K562 (cell line): Measurements from ENCODE around the gene SLC22A15. TPM values are rescaled to one million over a fixed set of nuclear protein-coding genes. Genes with fewer than 3 reads are reported as not detected.

Experiments used
- ATAC-seq: fragments of 200-7000 bp; cut with Tn5 transposase; 3 replicates; pipeline ENCODE4 v1.9.1; 2020; ENCODE audit warnings: moderate library complexity
- BruUV-seq: library from RNA; stranded (reverse); fragments of 400-500 nt; replicated peaks from 2 replicates; lab custom pipeline; 2021; lab: Mats Ljungman, UMichigan
- CTCF ChIA-PET: fragments of 300-600 bp; formaldehyde crosslinking; extraction: SDS; loops from one replicate; lab custom pipeline; 2021; ENCODE audit warnings: low intra/inter-chr PET ratio; lab: Yijun Ruan, JAX
- POLR2A ChIA-PET: fragments of 300-600, 350-650 bp; sonication (Branson Sonifier 250); formaldehyde crosslinking; extraction: SDS; loops from one replicate; lab custom pipeline; 2021; ENCODE audit warnings: antibody characterized with exemption, inconsistent platforms; lab: Yijun Ruan, JAX
- DNase-seq, 4 experiments: peaks; one replicate each; pipeline versions ENCODE4 v3.0.0 to v3.0.0-alpha.2; 2011 to 2018; ENCODE audit warnings: low spot score in 3 of 4, mixed read lengths in 3 of 4; ENCODE audit errors: extremely low read depth in 1 of 4
- FAIRE-seq: peaks from 2 replicates; lab custom pipeline; 2011; peaks lifted over from hg19 to GRCh38; lab: Jason Lieb, UNC
- H2AFZ ChIP-seq: 2 replicates; pipeline ENCODE4 v1.6.0; 2011; ENCODE audit warnings: low read depth, low read length, control low read depth, inconsistent platforms
- H3K27ac ChIP-seq: fragments of 200-600 bp; 3 replicates; pipeline ENCODE4 v1.8.0; 2011; ENCODE audit warnings: low read depth, mild to moderate bottlenecking, control low read depth, inconsistent platforms, low read length, moderate library complexity, mixed read lengths; ENCODE audit errors: extremely low read depth
- H3K27me3 ChIP-seq, 2 experiments: fragments of 300-600 bp in 1 of 2; 2 replicates in 1 of 2; 3 replicates in 1 of 2; pipeline versions ENCODE4 v1.6.0 to v1.8.0; 2011; ENCODE audit warnings: inconsistent platforms in 2 of 2, low read length in 2 of 2, mild to moderate bottlenecking in 1 of 2, mixed read lengths in 1 of 2, moderate library complexity in 1 of 2; ENCODE audit not compliant: control insufficient read depth in 2 of 2, insufficient read depth in 2 of 2
- H3K36me3 ChIP-seq: fragments of 300-600 bp; 3 replicates; pipeline ENCODE4 v1.8.0; 2011; ENCODE audit warnings: mild to moderate bottlenecking, low read length, inconsistent platforms; ENCODE audit not compliant: control insufficient read depth, insufficient read depth
- H3K4me1 ChIP-seq, 2 experiments: fragments of 200-600 bp in 1 of 2; replicated peaks in 1 of 2; 2 replicates in 1 of 2; 3 replicates in 1 of 2; pipeline versions ENCODE4 v1.5.1 to v1.8.0; 2011; ENCODE audit warnings: inconsistent platforms in 2 of 2, low read length in 2 of 2, mild to moderate bottlenecking in 1 of 2, mixed read lengths in 1 of 2, moderate library complexity in 1 of 2; ENCODE audit not compliant: control insufficient read depth in 2 of 2, insufficient read depth in 2 of 2
- H3K4me2 ChIP-seq: 2 replicates; pipeline ENCODE4 v1.6.1; 2011; ENCODE audit warnings: low read length, control low read depth, inconsistent platforms, mixed read lengths; ENCODE audit not compliant: insufficient read depth
- H3K4me3 ChIP-seq: fragments of 200-600 bp; sonication (generic), shearing (Covaris generic); 2 replicates; pipeline ENCODE4 v1.5.1; 2016; ENCODE audit warnings: control low read depth, inconsistent platforms
- H3K79me2 ChIP-seq: fragments of 200-600 bp; 3 replicates; pipeline ENCODE4 v1.8.0; 2011; ENCODE audit warnings: low read length, inconsistent platforms; ENCODE audit not compliant: control insufficient read depth, insufficient read depth
- H3K9ac ChIP-seq, 2 experiments: 2 replicates each; pipeline versions ENCODE4 v1.6.0 to v1.6.1; 2011; ENCODE audit warnings: low read depth in 2 of 2, low read length in 2 of 2, control low read depth in 1 of 2, inconsistent platforms in 1 of 2, mild to moderate bottlenecking in 1 of 2, mixed read lengths in 1 of 2; ENCODE audit not compliant: insufficient read depth in 1 of 2
- H3K9me1 ChIP-seq: one replicate; pipeline ENCODE4 v1.6.0; 2011; ENCODE audit warnings: inconsistent platforms, mild to moderate bottlenecking, low read length, moderate library complexity; ENCODE audit not compliant: control insufficient read depth, insufficient read depth
- H3K9me3 ChIP-seq: replicated peaks from 2 replicates; pipeline ENCODE4 v1.5.1; 2011; ENCODE audit warnings: low read depth, low read length, inconsistent platforms; ENCODE audit not compliant: control insufficient read depth, insufficient read depth
- H4K20me1 ChIP-seq: replicated peaks from 2 replicates; pipeline ENCODE4 v1.6.1; 2011; ENCODE audit warnings: low read length, inconsistent platforms, mixed read lengths; ENCODE audit not compliant: control insufficient read depth, insufficient read depth
- ATF3 ChIP-seq, 2 experiments: fragments of 450-650 bp in 1 of 2; sonication (generic) in 1 of 2; formaldehyde crosslinking in 1 of 2; IDR thresholded peaks in 1 of 2; conservative IDR thresholded peaks in 1 of 2; 2 replicates each; pipeline versions ENCODE4 v1.6.1 to v1.8.1; 2016 to 2023; ENCODE audit warnings: mild to moderate bottlenecking in 2 of 2, moderate library complexity in 2 of 2, inconsistent platforms in 1 of 2, missing genetic modification reagents in 1 of 2
- CEBPG ChIP-seq, 3 experiments: fragments of 200-800 bp in 1 of 3; sonication (Bioruptor generic) in 1 of 3; sonication (generic) in 1 of 3; formaldehyde crosslinking in 1 of 3; IDR thresholded peaks in 2 of 3; conservative IDR thresholded peaks in 1 of 3; 2 replicates each; pipeline versions ENCODE4 v1.6.1 to v1.8.0; 2016 to 2022; ENCODE audit warnings: missing compliant biosample characterization in 2 of 3, missing genetic modification characterization in 2 of 3, mild to moderate bottlenecking in 1 of 3, missing genetic modification reagents in 1 of 3
- FOSL1 ChIP-seq: fragments of 200-800 bp; sonication (Bioruptor generic); conservative IDR thresholded peaks from 2 replicates; pipeline ENCODE4 v1.6.1; 2016; ENCODE audit warnings: missing genetic modification characterization, missing compliant biosample characterization
- NFRKB ChIP-seq: fragments of 450-650 bp; IDR thresholded peaks from 2 replicates; pipeline ENCODE4 v1.6.1; 2016; ENCODE audit warnings: low read depth
- PKNOX1 ChIP-seq: fragments of 450-650 bp; IDR thresholded peaks from 2 replicates; pipeline ENCODE4 v1.6.1; 2016
- POLR2H ChIP-seq: IDR thresholded peaks from 2 replicates; pipeline ENCODE4 v1.6.1; 2016; ENCODE audit warnings: missing genetic modification characterization, low read depth, mild to moderate bottlenecking, control low read depth, missing compliant biosample characterization, moderate library complexity
- ZNF175 ChIP-seq: fragments of 200-800 bp; sonication (Bioruptor generic); IDR thresholded peaks from 2 replicates; pipeline ENCODE4 v1.6.1; 2016; ENCODE audit warnings: low read depth, mild to moderate bottlenecking, missing genetic modification characterization, missing compliant biosample characterization
- ZNF23 ChIP-seq: fragments of 250-450 bp; sonication (Bioruptor Pico); IDR thresholded peaks from 2 replicates; pipeline ENCODE4 v1.4.0; 2020; ENCODE audit warnings: mild to moderate bottlenecking
- ZNF584 ChIP-seq: fragments of 200-800 bp; sonication (Bioruptor generic); IDR thresholded peaks from 2 replicates; pipeline ENCODE4 v1.6.1; 2016; ENCODE audit warnings: low read depth, mild to moderate bottlenecking, missing genetic modification characterization, missing compliant biosample characterization
- ZNF766 ChIP-seq: fragments of 200-800 bp; sonication (Bioruptor generic); conservative IDR thresholded peaks from 2 replicates; pipeline ENCODE4 v1.6.1; 2016; ENCODE audit warnings: missing genetic modification characterization, missing compliant biosample characterization
- WGBS: fragments of 100-300 bp; shearing (Covaris generic); methylation state at CpG from one replicate; pipeline ENCODE4 v1.1.6; 2016; ENCODE audit warnings: low coverage, mixed read lengths; ENCODE audit not compliant: insufficient coverage; ENCODE audit errors: missing lambda C conversion rate; 5-methylcytosine and 5-hydroxymethylcytosine counted together
- in situ Hi-C: fragments of 300-500 bp; cut with MboI; formaldehyde crosslinking; loops from 4 replicates; pipeline ENCODE4 v1.15.0; 2018; ENCODE audit warnings: inconsistent platforms, mixed read lengths
- intact Hi-C: fragments of 100-400 bp; cut with micrococcal nuclease; formaldehyde crosslinking; loops from 2 replicates; pipeline ENCODE4 v1.14.2; 2022
- polyA plus RNA-seq, 8 experiments: library from polyadenylated mRNA; depleted of rRNA in 4 of 8; stranded (reverse) in 5 of 8; unstranded in 3 of 8; fragments of >200 nt; fragmentation: Nextera tagmentation in 2 of 8; fragmentation: Illumina TruSeq in 1 of 8; extraction: Ambion mirVana in 2 of 8; extraction: Trizol in 1 of 8; gene quantifications; 2 replicates each; pipeline versions ENCODE4 v1.2.1 to v1.2.3, GENCODE V29; 2011 to 2014; ENCODE audit warnings: inconsistent platforms in 1 of 8, missing spikeins in 1 of 8
- total RNA-seq, 7 experiments: library from RNA; depleted of rRNA in 6 of 7; stranded (reverse); fragments of >200 nt in 6 of 7; fragmentation: Illumina TruSeq in 2 of 7; extraction: Trizol in 2 of 7; gene quantifications; 2 replicates each; pipeline versions ENCODE4 v1.2.1 to v1.2.3, GENCODE V29; 2011 to 2021; ENCODE audit warnings: low replicate concordance in 1 of 7
- TF ChIP-seq, protein P1 (sequence below): fragments of 250-450 bp; sonication (Bioruptor Pico); IDR thresholded peaks from 2 replicates; pipeline ENCODE4 v1.9.0; 2021; ENCODE audit warnings: mild to moderate bottlenecking

SLC22A15 gene
- total and polyA plus RNA-seq, 9 of the 15 experiments (the other 6 are each of a cell fraction or from before 2014, with no cell fraction given) = 0.24 to 2.7 (median 1.2) TPM

DNA sequence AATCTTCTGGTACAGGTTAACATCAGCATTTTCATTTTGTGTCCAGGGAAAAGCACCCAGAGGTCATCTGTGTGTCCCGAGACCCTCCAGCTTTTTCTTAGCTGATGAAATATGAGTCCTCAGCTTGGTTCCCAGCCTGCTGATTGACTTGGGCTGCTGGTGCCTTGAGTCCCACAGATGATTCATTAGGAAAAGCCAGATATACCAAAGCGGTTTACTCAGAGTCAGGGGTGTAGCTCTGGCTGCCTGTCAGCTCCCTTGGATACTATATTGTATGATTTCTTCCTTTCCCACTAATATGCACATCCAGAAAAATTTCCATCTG, 91.2 kb downstream of the SLC22A15 start:
- Histone ChIP-seq H3K4me1 (no peaks in the 10 kb centered on the region), H3K9ac (no peak overlapping the region), H3K4me2 (no peak overlapping the region), H3K79me2 (no peaks in the 10 kb centered on the region; the same call in 2 of the 3 replicates), H2AFZ (no peak overlapping the region), H3K4me3 (no peak overlapping the region), H3K9me1 (no peaks in the 10 kb centered on the region), H3K27me3 (peaks cover 0 to 5% of the 10 kb centered on the region in 2 experiments; a peak in 1 of 5 replicates), H3K36me3 (no peaks in the 10 kb centered on the region), H3K27ac (no peak overlapping the region), H4K20me1 (no peaks in the 10 kb centered on the region), H3K9me3 (no peaks in the 10 kb centered on the region)
- DNase-seq (no peak), ATAC-seq (no peak; the same call in 1 of the 3 replicates), FAIRE-seq (no peak)
- CTCF ChIA-PET = no interaction called here
- in situ Hi-C loops = no loop called here
- BruUV-seq = no TSS peak
- intact Hi-C loops = no loop called here
- TF ChIP-seq NFRKB = no peak
- peak; percentile 90 for TF ChIP-seq ZNF584 (CRISPR knock-in tag)
- 0 out of 2 replicates have a peak, but pooled peaks have one; percentile 38 for TF ChIP-seq POLR2H (tag)
- TF ChIP-seq FOSL1 = peak; percentile 49
- TF ChIP-seq CEBPG (CRISPR knock-in tag; IDR thresholded peaks at IDR 0.05) = no peak
- TF ChIP-seq CEBPG (tag; conservative IDR thresholded peaks at IDR 0.05 in 1 of 2, IDR thresholded peaks at IDR 0.05 in 1 of 2) = peak in 1 of 2 experiments; percentile 86; a peak in 2 of 4 replicates
- peak; percentile 79 for TF ChIP-seq ZNF175 (CRISPR knock-in tag)
- TF ChIP-seq, protein P1, sequence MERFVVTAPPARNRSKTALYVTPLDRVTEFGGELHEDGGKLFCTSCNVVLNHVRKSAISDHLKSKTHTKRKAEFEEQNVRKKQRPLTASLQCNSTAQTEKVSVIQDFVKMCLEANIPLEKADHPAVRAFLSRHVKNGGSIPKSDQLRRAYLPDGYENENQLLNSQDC (CRISPR knock-in tag) = no peak
- no peak for TF ChIP-seq ZNF23 (CRISPR knock-in tag)
- TF ChIP-seq PKNOX1 = peak; percentile 47; the same call in 1 of the 2 replicates
- TF ChIP-seq ZNF766 (CRISPR knock-in tag) = 0 out of 2 replicates have a peak, but pooled peaks have one; percentile 16
- peak; percentile 46; the same call in 1 of the 2 replicates for TF ChIP-seq ATF3 (IDR thresholded peaks at IDR 0.05)
- no peak for TF ChIP-seq ATF3 (CRISPR knock-in tag; conservative IDR thresholded peaks at IDR 0.05)
- WGBS = 7% methylated on average over 2 of the region's 2 CpGs
- POLR2A ChIA-PET = no interaction called here
